LNCaP clone FGC (cell line): ENCODE results near the gene BAAT.

Experiments used
- DNase-seq: peaks from one replicate; pipeline ENCODE4 v3.0.0-alpha.2; 2011; ENCODE audit warnings: low read depth
- H3K4me3 ChIP-seq: 2 replicates; pipeline ENCODE4 v1.5.1; 2011; ENCODE audit warnings: mild to moderate bottlenecking, low read depth, low read length, control low read depth
- TF ChIP-seq, protein P1 (sequence below): IDR thresholded peaks from 2 replicates; pipeline ENCODE4 v1.5.1; 2012; ENCODE audit warnings: mild to moderate bottlenecking; ENCODE audit not compliant: control insufficient read depth, insufficient read depth; ENCODE audit errors: extremely low read depth

BAAT gene

DNA sequence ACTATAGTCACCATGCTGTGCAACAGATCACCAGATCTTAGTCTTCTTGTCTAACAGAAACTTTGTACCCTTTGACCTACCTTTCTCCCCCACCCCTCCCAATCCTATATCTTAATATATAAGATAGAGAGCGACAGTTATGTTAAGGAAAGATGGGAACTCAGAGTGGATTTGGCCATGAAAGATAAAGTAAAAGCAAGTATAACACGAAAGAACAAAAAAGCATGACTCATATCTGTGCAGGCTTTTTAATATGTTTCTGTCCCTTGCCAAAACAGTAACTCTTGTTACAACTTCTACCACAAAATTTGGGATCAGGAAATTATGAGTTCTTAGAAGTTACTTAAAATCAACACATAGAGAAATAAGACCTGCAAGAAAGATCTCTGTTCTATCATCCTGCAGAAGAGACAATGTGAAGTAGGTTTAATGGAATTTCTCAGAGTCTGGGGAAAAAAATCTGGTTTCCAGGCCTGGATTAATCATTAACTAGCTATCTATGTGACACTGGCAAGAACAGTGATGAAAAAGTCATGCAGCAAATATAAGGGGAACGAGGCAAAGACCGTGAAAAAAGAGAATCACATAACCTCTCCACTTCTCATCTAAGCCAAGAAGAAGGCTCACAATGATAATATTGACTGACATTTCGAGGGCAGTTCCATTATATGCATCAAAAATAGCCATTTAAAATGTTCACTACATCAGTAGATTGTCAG is 18.6 kb downstream of the BAAT start:
- TF ChIP-seq, protein P1, sequence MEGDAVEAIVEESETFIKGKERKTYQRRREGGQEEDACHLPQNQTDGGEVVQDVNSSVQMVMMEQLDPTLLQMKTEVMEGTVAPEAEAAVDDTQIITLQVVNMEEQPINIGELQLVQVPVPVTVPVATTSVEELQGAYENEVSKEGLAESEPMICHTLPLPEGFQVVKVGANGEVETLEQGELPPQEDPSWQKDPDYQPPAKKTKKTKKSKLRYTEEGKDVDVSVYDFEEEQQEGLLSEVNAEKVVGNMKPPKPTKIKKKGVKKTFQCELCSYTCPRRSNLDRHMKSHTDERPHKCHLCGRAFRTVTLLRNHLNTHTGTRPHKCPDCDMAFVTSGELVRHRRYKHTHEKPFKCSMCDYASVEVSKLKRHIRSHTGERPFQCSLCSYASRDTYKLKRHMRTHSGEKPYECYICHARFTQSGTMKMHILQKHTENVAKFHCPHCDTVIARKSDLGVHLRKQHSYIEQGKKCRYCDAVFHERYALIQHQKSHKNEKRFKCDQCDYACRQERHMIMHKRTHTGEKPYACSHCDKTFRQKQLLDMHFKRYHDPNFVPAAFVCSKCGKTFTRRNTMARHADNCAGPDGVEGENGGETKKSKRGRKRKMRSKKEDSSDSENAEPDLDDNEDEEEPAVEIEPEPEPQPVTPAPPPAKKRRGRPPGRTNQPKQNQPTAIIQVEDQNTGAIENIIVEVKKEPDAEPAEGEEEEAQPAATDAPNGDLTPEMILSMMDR: no peak
- no peak overlapping the region for H3K4me3 ChIP-seq
- DNase-seq: no peak

DNA sequence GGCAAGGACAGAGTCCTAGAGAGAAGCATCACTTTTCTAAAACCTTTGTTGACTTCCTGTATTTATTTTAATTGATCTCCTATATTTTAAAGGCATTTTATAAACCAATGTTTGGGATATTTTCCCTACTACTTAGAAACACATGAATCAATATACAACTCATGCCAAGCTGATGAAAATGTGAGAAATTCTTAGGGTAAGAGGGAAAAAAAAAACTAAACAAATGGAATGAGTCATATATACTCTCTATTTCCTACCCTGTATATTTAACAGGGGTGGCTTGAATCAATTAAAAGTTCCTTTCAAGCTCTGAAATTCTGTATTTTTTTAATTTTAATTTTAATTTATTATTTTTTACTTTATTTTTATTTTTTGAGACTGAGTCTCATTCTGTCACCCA is 19.6 kb downstream of the BAAT start:
- no peak for DNase-seq
- TF ChIP-seq, protein P1: no peak
- no peak overlapping the region for H3K4me3 ChIP-seq

DNA sequence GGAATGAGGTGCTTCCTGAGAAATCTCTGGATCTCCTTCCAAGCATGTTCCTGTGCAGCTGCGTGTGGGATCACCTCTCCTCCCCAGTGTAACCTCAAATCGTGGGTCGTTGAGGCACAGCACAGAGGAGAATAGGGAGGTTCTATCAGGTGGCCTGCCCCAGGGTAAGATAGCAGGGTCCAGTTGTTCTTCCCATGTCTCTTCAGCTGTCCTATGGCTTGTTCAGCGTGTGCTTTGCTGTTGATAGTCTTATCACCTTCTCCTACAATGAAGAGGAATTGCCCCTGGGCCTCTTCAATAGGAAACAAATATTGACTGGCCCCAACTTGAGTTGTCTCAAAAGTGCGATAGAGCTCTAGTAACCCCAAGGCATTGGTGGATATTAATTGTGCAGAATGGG is 22.4 kb downstream of the BAAT start:
- DNase-seq: no peak
- no peak overlapping the region for H3K4me3 ChIP-seq
- TF ChIP-seq, protein P1: no peak

DNA sequence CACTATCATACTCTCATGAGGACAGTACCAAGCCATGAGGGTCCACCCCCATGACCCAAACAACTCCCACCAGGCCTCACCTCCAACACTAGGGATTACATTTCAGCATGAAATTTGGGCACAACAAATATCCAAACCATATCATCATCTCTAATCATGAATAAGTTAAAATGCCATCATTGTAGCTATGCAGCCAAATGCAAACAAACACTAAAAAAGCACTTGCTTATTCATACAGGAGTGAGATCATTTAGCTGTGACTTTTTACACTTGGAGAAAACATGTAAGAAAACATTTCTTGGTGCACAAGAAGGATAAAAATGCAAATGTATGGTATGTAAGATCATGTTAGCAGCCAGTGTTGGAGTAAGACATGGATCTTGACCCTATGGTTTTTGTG is 24.2 kb downstream of the BAAT start:
- H3K4me3 ChIP-seq: no peak overlapping the region
- TF ChIP-seq, protein P1: no peak
- no peak for DNase-seq

DNA sequence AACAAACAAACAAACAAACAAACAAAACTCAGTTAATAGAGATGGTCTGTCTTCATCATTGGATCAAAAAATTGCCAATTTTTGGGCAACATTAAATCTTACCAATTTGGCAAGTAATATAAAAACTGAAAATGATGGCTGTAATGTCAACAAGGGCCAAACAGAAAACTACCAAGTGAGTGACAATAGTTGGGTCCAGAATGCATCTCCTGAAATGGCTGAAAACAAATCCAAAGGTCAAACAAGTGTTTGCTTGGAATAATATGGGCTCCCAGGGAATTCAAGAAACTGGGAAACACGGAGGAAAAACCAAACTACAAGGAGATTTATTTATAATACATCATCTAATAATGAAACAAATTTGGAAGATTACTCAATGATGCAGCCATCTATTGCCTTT is 25.1 kb downstream of the BAAT start:
- TF ChIP-seq, protein P1: no peak
- DNase-seq: no peak

DNA sequence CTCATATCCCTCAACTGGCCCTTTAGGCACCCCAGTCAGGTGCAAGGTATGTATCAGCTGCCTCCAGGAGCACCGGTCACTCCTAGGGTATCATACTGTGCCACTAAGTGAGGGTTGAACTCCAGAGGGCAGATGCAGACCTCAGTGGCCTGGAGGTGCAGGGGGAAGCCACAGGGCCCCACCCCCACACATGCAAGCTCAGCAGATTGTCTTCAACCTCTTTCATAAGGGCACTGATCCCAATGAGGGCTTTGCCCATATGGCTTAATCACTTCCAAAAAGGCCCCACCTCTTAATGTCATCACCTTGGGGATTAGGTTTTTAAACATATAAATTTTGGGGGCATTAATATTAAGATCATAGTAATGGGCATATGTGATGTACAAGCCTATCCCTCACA is 28.2 kb downstream of the BAAT start:
- TF ChIP-seq, protein P1: no peak
- no peak overlapping the region for H3K4me3 ChIP-seq
- DNase-seq: no peak

More for the DNA sequence above, 25.1 kb downstream of the BAAT start:
- H3K4me3 ChIP-seq: no peak overlapping the region
